ENCODE measurements around the gene HSPG2.

GRCh38 chr1:21955501-21956281 lies 18.6 kb upstream of the HSPG2 start:
- TF ChIP-seq POLR2AphosphoS5 (IDR thresholded peaks at IDR 0.05; ENCODE audit: low read depth, low read length), result no peak
- no peak for TF ChIP-seq POLR2A (IDR thresholded peaks at IDR 0.05; ENCODE audit: low read depth, low read length)
- no peak for TF ChIP-seq TAF1 (IDR thresholded peaks at IDR 0.05; ENCODE audit: borderline replicate concordance, low read depth, low read length)
